Measurements from ENCODE around the gene OR2D2. TPM values are rescaled to one million over a fixed set of nuclear protein-coding genes. Genes with fewer than 3 reads are reported as not detected.

OR2D2 gene
- total and polyA plus RNA-seq, 2 of the 13 experiments (the other 11 are each of a cell fraction or from before 2014, with no cell fraction given), result not detected

GRCh38 chr11:6876914-6877313 lies 15.4 kb downstream of the OR2D2 start:
- CTCF ChIA-PET (ENCODE audit: low intra/inter-chr PET ratio, low total read pairs), result no interaction called here

More at GRCh38 chr11:6876914-6877313, 15.4 kb downstream of the OR2D2 start:
- ATAC-seq (no peak), FAIRE-seq (no peak), DNase-seq (ENCODE audit: low spot score) (no peak)
- no peak for TF ChIP-seq ZNF580 (CRISPR knock-in tag; IDR thresholded peaks at IDR 0.05; ENCODE audit: borderline replicate concordance, low read depth)
- TF ChIP-seq PRDM15 (CRISPR knock-in tag; IDR thresholded peaks at IDR 0.05), result no peak
- no peak for TF ChIP-seq TAF15 (IDR thresholded peaks at IDR 0.05; ENCODE audit: low read depth, low read length, poor library complexity, severe bottlenecking)
- no peak for TF ChIP-seq ZNF337 (CRISPR knock-in tag; IDR thresholded peaks at IDR 0.05; ENCODE audit: borderline replicate concordance, low read depth)
- intact Hi-C loops (cut with micrococcal nuclease; ENCODE audit: unreplicated experiment), result no loop called here
- in situ Hi-C loops (cut with HindIII; ENCODE audit: extremely low pct_ligation_motif_present, low pct_unique_long_range_greater_than_20kb), result no loop called here
- 3% methylated on average over 3 of the region's 3 CpGs for WGBS (ENCODE audit: low lambda C conversion rate)
- no peaks in the 10 kb centered on the region for H4K20me1 ChIP-seq (ENCODE audit: insufficient read depth, low read length)
- H3K4me3 ChIP-seq (replicated peaks in 1 of 3; ENCODE audit: insufficient read depth in 1 of 3, low read depth in 2 of 3, low read length in 3 of 3), result no peak overlapping the region
- no peaks in the 10 kb centered on the region for H3K79me2 ChIP-seq (ENCODE audit: insufficient read depth, low read length)
- POLR2A ChIA-PET, result no interaction called here
- H3K36me3 ChIP-seq (replicated peaks in 1 of 2; ENCODE audit: control insufficient read depth in 1 of 2, insufficient read depth in 2 of 2, low read length in 2 of 2), result no peaks in the 10 kb centered on the region
- H3K27ac ChIP-seq (ENCODE audit: extremely low read length, insufficient read depth, low read length), result no peak overlapping the region
- no peaks in the 10 kb centered on the region for H3K4me1 ChIP-seq (ENCODE audit: insufficient read depth, low read length)
- H2AFZ ChIP-seq (ENCODE audit: low read length), result no peak overlapping the region
- BruUV-seq (replicated peaks), result no TSS peak
- H3K9ac ChIP-seq (ENCODE audit: insufficient read depth, low read depth, low read length), result no peak overlapping the region
- H3K4me2 ChIP-seq (ENCODE audit: low read depth, low read length), result no peak overlapping the region
- no peaks in the 10 kb centered on the region for H3K27me3 ChIP-seq (ENCODE audit: control insufficient read depth in 1 of 2, insufficient read depth in 2 of 2, low read length in 2 of 2)
- no peaks in the 10 kb centered on the region for H3K9me3 ChIP-seq (ENCODE audit: low read length)
